HepG2 (cell line): ENCODE results near the gene FOSB. TPM values are rescaled to one million over a fixed set of nuclear protein-coding genes. Genes with fewer than 3 reads are reported as not detected.

Source experiments
- ATAC-seq: fragments of 200-7000 bp; cut with Tn5 transposase; 3 replicates; pipeline ENCODE4 v1.9.1; 2020; ENCODE audit warnings: mild to moderate bottlenecking, moderate library complexity
- BruUV-seq: library from RNA; stranded (reverse); fragments of 400-500 nt; replicated peaks from 2 replicates; lab custom pipeline; 2021; lab: Mats Ljungman, UMichigan
- CTCF ChIA-PET: fragments of 300-600 bp; formaldehyde crosslinking; extraction: SDS; loops from one replicate; lab custom pipeline; 2021; ENCODE audit warnings: low total read pairs, inconsistent platforms, low intra/inter-chr PET ratio; lab: Yijun Ruan, JAX
- POLR2A ChIA-PET: fragments of 350-600 bp; sonication (Branson Sonifier 250); formaldehyde crosslinking; loops from one replicate; lab custom pipeline; 2020; ENCODE audit warnings: antibody characterized with exemption, inconsistent platforms; lab: Yijun Ruan, JAX
- DNase-seq: peaks from one replicate; pipeline ENCODE4 v3.0.0-alpha.2; 2015; ENCODE audit warnings: low spot score
- FAIRE-seq: peaks from 3 replicates; lab custom pipeline; 2011; peaks lifted over from hg19 to GRCh38; lab: Jason Lieb, UNC
- H2AFZ ChIP-seq: one replicate; pipeline ENCODE4 v1.6.1; 2011; ENCODE audit warnings: low read length, inconsistent platforms
- H3K27ac ChIP-seq: fragments of 300-600 bp; 3 replicates; pipeline ENCODE4 v1.8.0; 2011; ENCODE audit warnings: mixed run types, mild to moderate bottlenecking, mixed read lengths, low read length, inconsistent platforms; ENCODE audit not compliant: insufficient read depth; ENCODE audit errors: extremely low read length
- H3K27me3 ChIP-seq, 2 experiments: fragments of 200-600 bp in 1 of 2; 2 replicates in 1 of 2; 3 replicates in 1 of 2; pipeline versions ENCODE4 v1.6.0 to v1.8.0; 2011; ENCODE audit warnings: low read length in 2 of 2, mild to moderate bottlenecking in 2 of 2, moderate library complexity in 2 of 2, inconsistent platforms in 1 of 2; ENCODE audit not compliant: insufficient read depth in 2 of 2, control insufficient read depth in 1 of 2
- H3K36me3 ChIP-seq, 2 experiments: fragments of 200-600 bp in 1 of 2; replicated peaks in 1 of 2; 2 replicates in 1 of 2; 3 replicates in 1 of 2; pipeline versions ENCODE4 v1.5.1 to v1.8.0; 2011; ENCODE audit warnings: low read length in 2 of 2, inconsistent platforms in 1 of 2; ENCODE audit not compliant: insufficient read depth in 2 of 2, control insufficient read depth in 1 of 2
- H3K4me1 ChIP-seq: 2 replicates; pipeline ENCODE4 v1.5.1; 2012; ENCODE audit warnings: low read length, inconsistent platforms; ENCODE audit not compliant: insufficient read depth
- H3K4me2 ChIP-seq: 2 replicates; pipeline ENCODE4 v1.6.0; 2011; ENCODE audit warnings: low read depth, low read length, inconsistent platforms
- H3K4me3 ChIP-seq, 3 experiments: fragments of 200-600 bp in 1 of 3; sonication (generic), shearing (Covaris generic) in 1 of 3; replicated peaks in 1 of 3; 2 replicates each; pipeline ENCODE4 v1.5.1; 2011 to 2016; ENCODE audit warnings: low read length in 3 of 3, inconsistent platforms in 2 of 3, low read depth in 2 of 3, mild to moderate bottlenecking in 2 of 3, control low read depth in 1 of 3, mixed read lengths in 1 of 3; ENCODE audit not compliant: insufficient read depth in 1 of 3
- H3K79me2 ChIP-seq: one replicate; pipeline ENCODE4 v1.6.1; 2011; ENCODE audit warnings: low read length, inconsistent platforms; ENCODE audit not compliant: insufficient read depth
- H3K9ac ChIP-seq: 2 replicates; pipeline ENCODE4 v1.6.0; 2011; ENCODE audit warnings: mild to moderate bottlenecking, low read depth, low read length, inconsistent platforms; ENCODE audit not compliant: insufficient read depth
- H3K9me3 ChIP-seq: 2 replicates; pipeline ENCODE4 v1.5.1; 2012; ENCODE audit warnings: mild to moderate bottlenecking, low read length
- H4K20me1 ChIP-seq: 2 replicates; pipeline ENCODE4 v1.6.0; 2011; ENCODE audit warnings: inconsistent platforms, mild to moderate bottlenecking, low read length, moderate library complexity; ENCODE audit not compliant: insufficient read depth
- MYC ChIP-seq: sonication (generic); formaldehyde crosslinking; IDR thresholded peaks from 2 replicates; pipeline ENCODE4 v1.9.0; 2021; ENCODE audit warnings: missing genetic modification reagents, borderline replicate concordance
- PHF5A ChIP-seq: IDR thresholded peaks from one replicate; pipeline ENCODE4 v1.6.1; 2018; ENCODE audit warnings: low read depth, missing genetic modification reagents; ENCODE audit not compliant: unreplicated experiment
- TRIM24 ChIP-seq: sonication (generic); formaldehyde crosslinking; IDR thresholded peaks from 2 replicates; pipeline ENCODE4 v1.8.0; 2022; ENCODE audit warnings: mild to moderate bottlenecking, missing genetic modification reagents
- ZBTB39 ChIP-seq: sonication (generic); formaldehyde crosslinking; IDR thresholded peaks from 2 replicates; pipeline ENCODE4 v1.5.0; 2020; ENCODE audit warnings: missing genetic modification reagents
- ZNF20 ChIP-seq: sonication (generic); formaldehyde crosslinking; IDR thresholded peaks from 2 replicates; pipeline ENCODE4 v1.4.0; 2020; ENCODE audit warnings: mild to moderate bottlenecking, moderate library complexity, missing genetic modification reagents
- ZNF564 ChIP-seq: sonication (generic); formaldehyde crosslinking; IDR thresholded peaks from 2 replicates; pipeline ENCODE4 v1.8.1; 2023; ENCODE audit warnings: mild to moderate bottlenecking, missing genetic modification reagents
- ZNF614 ChIP-seq: IDR thresholded peaks from 2 replicates; pipeline ENCODE4 v1.6.1; 2018; ENCODE audit warnings: missing biosample characterization, missing genetic modification reagents, inconsistent platforms, borderline replicate concordance
- ZNF816 ChIP-seq: sonication (generic); formaldehyde crosslinking; IDR thresholded peaks from 2 replicates; pipeline ENCODE4 v1.8.0; 2022; ENCODE audit warnings: missing genetic modification reagents, mild to moderate bottlenecking, borderline replicate concordance
- WGBS: methylation state at CpG from one replicate; pipeline ENCODE4 v1.1.6; 2017; ENCODE audit warnings: low lambda C conversion rate; 5-methylcytosine and 5-hydroxymethylcytosine counted together
- in situ Hi-C: cut with HindIII; loops from 2 replicates; pipeline ENCODE4 v1.10.0; 2017; ENCODE audit warnings: low pct_unique_long_range_greater_than_20kb; ENCODE audit not compliant: extremely low pct_ligation_motif_present
- intact Hi-C: fragments of 100-400 bp; cut with micrococcal nuclease; formaldehyde crosslinking; loops from one replicate; pipeline ENCODE4 v1.10.0; 2022; ENCODE audit not compliant: unreplicated experiment
- polyA plus RNA-seq, 8 experiments: library from polyadenylated mRNA; depleted of rRNA in 3 of 8; stranded (reverse) in 7 of 8; unstranded in 1 of 8; fragments of >200 nt; fragmentation: Illumina TruSeq in 4 of 8; extraction: Trizol in 4 of 8; gene quantifications; 2 replicates each; pipeline versions ENCODE4 v1.2.1 to v1.2.3, GENCODE V29; 2011 to 2016; ENCODE audit warnings: low read depth in 4 of 8, missing spikeins in 1 of 8, mixed read lengths in 1 of 8; ENCODE audit not compliant: insufficient read depth in 1 of 8
- total RNA-seq, 5 experiments: library from RNA; depleted of rRNA; stranded (reverse); fragments of >200 nt; fragmentation: Illumina TruSeq; extraction: Trizol; gene quantifications; 2 replicates each; pipeline ENCODE4 v1.2.3, GENCODE V29; 2016; ENCODE audit warnings: low read depth in 1 of 5

FOSB gene
- total and polyA plus RNA-seq, 2 of the 13 experiments (the other 11 are each of a cell fraction or from before 2014, with no cell fraction given), result 2.8 to 6.0 TPM

- WGBS, result 25% methylated on average over 4 of the region's 5 CpGs
- intact Hi-C loops, result no loop called here
- peaks cover 0 to 10% of the 10 kb centered on the region in 2 experiments; a peak in 1 of 5 replicates for H3K27me3 ChIP-seq
Measured at GRCh38 chr19:45473367-45473681, 5.5 kb downstream of the FOSB start.

More at GRCh38 chr19:45473367-45473681, 5.5 kb downstream of the FOSB start:
- BruUV-seq, result no TSS peak
- POLR2A ChIA-PET, result no interaction called here
- Histone ChIP-seq H4K20me1 (peaks cover 4% of the 10 kb centered on the region; the same call in 1 of the 2 replicates), H2AFZ (no peak overlapping the region)
- TF ChIP-seq ZNF20 (CRISPR knock-in tag) (no peak), ZNF816 (CRISPR knock-in tag) (no peak), ZNF564 (CRISPR knock-in tag) (no peak), ZBTB39 (no peak), MYC (CRISPR knock-in tag) (no peak), TRIM24 (no peak), PHF5A (CRISPR knock-in tag) (no peak), ZNF614 (CRISPR knock-in tag) (no peak)
- TF ChIP-seq, all 625 proteins: peak for 0
- H3K36me3 ChIP-seq, result no peaks in the 10 kb centered on the region
- in situ Hi-C loops, result loop anchor here (10.0 kb wide), 1 partner anchor 49 kb away; the partner anchor contains the start of gene ERCC1
- DNase-seq (no peak), FAIRE-seq (no peak), ATAC-seq (no peak)
- H3K27ac ChIP-seq, result no peak overlapping the region
- peaks cover 36% of the 10 kb centered on the region for H3K4me1 ChIP-seq
- H3K4me2 ChIP-seq, result no peak overlapping the region
- no peak overlapping the region for H3K9ac ChIP-seq
- CTCF ChIA-PET, result no interaction called here
- H3K79me2 ChIP-seq, result no peaks in the 10 kb centered on the region
- H3K4me3 ChIP-seq, result no peak overlapping the region
- H3K9me3 ChIP-seq, result no peaks in the 10 kb centered on the region
